Gastrocnemius medialis (tissue), 4 donors: ENCODE results near the gene IFT57. TPM values are rescaled to one million over a fixed set of nuclear protein-coding genes. Genes with fewer than 3 reads are reported as not detected.

Source experiments
- ATAC-seq, 2 donors: fragments of 150-250 bp; one replicate each; pipeline ENCODE4 v1.9.1; 2016
- DNase-seq, 2 donors: peaks; one replicate each; pipeline ENCODE4 v3.0.0-alpha.2; 2019
- H3K27ac ChIP-seq, 4 donors: fragments of 200-600 bp; sonication (generic); 1 replicate in 1 of 4; 2 replicates in 3 of 4; pipeline ENCODE4 v1.5.1; 2016 to 2018; ENCODE audit warnings: mild to moderate bottlenecking in 2 of 4, moderate library complexity in 1 of 4
- H3K27me3 ChIP-seq, 3 donors: fragments of 200-600 bp; sonication (generic) in 2 of 3; 1 replicate in 1 of 3; 2 replicates in 2 of 3; pipeline versions ENCODE4 v1.5.1 to v1.6.0; 2016 to 2019; ENCODE audit warnings: mild to moderate bottlenecking in 1 of 3, moderate library complexity in 1 of 3
- H3K36me3 ChIP-seq, 2 donors: fragments of 200-600 bp; sonication (generic) in 1 of 2; one replicate each; pipeline ENCODE4 v1.5.1; 2017 to 2018
- H3K4me1 ChIP-seq, 2 donors: fragments of 200-600 bp; sonication (generic) in 1 of 2; one replicate each; pipeline ENCODE4 v1.5.1; 2016 to 2017; ENCODE audit warnings: mild to moderate bottlenecking in 2 of 2
- H3K4me3 ChIP-seq, 4 donors: fragments of 200-600 bp; sonication (generic) in 3 of 4; 1 replicate in 1 of 4; 2 replicates in 3 of 4; pipeline ENCODE4 v1.5.1; 2016 to 2019; ENCODE audit warnings: mild to moderate bottlenecking in 2 of 4
- H3K9me3 ChIP-seq, 3 donors: fragments of 200-600 bp; sonication (generic) in 2 of 3; 1 replicate in 1 of 3; 2 replicates in 2 of 3; pipeline ENCODE4 v1.5.1; 2016 to 2019
- POLR2A ChIP-seq, 2 donors: fragments of 450-650 bp; IDR thresholded peaks; one replicate each; pipeline ENCODE4 v1.6.1; 2017; ENCODE audit warnings: antibody characterized with exemption in 2 of 2, mild to moderate bottlenecking in 2 of 2, moderate library complexity in 2 of 2
- in situ Hi-C, 4 donors: fragments of 200-750 bp; cut with MboI; loops; one replicate each; pipeline versions ENCODE4 v1.15.0 to v1.8.0; 2017; ENCODE audit warnings: low sequenced_read_pairs in 4 of 4
- intact Hi-C: fragments of 100-400 bp; cut with DNase I; formaldehyde crosslinking; loops from one replicate; pipeline ENCODE4 v1.15.1; 2023; ENCODE audit warnings: low total_unique reads
- total RNA-seq, 4 donors: library from RNA; depleted of rRNA; stranded (reverse); fragments of >200 nt; gene quantifications; one replicate each; pipeline versions ENCODE4 v1.1.0 to v1.2.3, GENCODE V29; 2016
- TF ChIP-seq, protein P1 (sequence below), 5 experiments: fragments of 450-650 bp in 3 of 5; fragments of 200-600 bp in 2 of 5; sonication (generic) in 2 of 5; IDR thresholded peaks in 4 of 5; conservative IDR thresholded peaks in 1 of 5; 1 replicate in 4 of 5; 2 replicates in 1 of 5; pipeline ENCODE4 v1.5.1; 2016 to 2019; ENCODE audit warnings: antibody characterized with exemption in 5 of 5, mild to moderate bottlenecking in 3 of 5, moderate library complexity in 3 of 5

The IFT57 gene
- total RNA-seq, 4 donors from 2014 or later: 7.2 to 18.5 (median 10.7) TPM

DNA sequence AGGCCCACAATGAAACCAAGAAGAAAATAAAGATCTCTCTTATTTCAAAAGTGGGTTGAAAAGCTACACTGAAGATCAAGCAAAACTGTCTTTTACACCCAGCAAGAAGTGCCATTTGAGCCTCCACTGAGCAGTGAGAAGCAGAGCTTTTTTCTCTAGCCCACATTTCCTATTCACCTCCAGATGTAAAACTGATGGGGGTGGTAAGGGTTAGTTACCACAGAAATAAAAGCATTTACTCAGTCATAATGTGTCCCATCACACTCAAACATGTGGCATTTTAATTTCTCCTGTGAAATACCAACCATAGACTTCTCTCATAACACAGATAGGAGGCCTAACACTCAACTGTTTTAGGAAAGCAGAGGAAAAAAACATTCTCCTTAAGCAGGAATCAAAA, 21.0 kb downstream of the IFT57 start:
- no peaks in the 10 kb centered on the region for H3K4me1 ChIP-seq
- intact Hi-C loops: no loop called here
- H3K4me3 ChIP-seq: no peak overlapping the region
- H3K9me3 ChIP-seq: no peaks in the 10 kb centered on the region
- ATAC-seq (no peak), DNase-seq (no peak)
- no peak for TF ChIP-seq POLR2A (IDR thresholded peaks at IDR 0.05)
- TF ChIP-seq, protein P1, sequence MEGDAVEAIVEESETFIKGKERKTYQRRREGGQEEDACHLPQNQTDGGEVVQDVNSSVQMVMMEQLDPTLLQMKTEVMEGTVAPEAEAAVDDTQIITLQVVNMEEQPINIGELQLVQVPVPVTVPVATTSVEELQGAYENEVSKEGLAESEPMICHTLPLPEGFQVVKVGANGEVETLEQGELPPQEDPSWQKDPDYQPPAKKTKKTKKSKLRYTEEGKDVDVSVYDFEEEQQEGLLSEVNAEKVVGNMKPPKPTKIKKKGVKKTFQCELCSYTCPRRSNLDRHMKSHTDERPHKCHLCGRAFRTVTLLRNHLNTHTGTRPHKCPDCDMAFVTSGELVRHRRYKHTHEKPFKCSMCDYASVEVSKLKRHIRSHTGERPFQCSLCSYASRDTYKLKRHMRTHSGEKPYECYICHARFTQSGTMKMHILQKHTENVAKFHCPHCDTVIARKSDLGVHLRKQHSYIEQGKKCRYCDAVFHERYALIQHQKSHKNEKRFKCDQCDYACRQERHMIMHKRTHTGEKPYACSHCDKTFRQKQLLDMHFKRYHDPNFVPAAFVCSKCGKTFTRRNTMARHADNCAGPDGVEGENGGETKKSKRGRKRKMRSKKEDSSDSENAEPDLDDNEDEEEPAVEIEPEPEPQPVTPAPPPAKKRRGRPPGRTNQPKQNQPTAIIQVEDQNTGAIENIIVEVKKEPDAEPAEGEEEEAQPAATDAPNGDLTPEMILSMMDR (IDR thresholded peaks at IDR 0.05 in 4 of 5, conservative IDR thresholded peaks at IDR 0.05 in 1 of 5): no peak
- in situ Hi-C loops: no loop called here
- H3K36me3 ChIP-seq: peaks cover 0 to 4% of the 10 kb centered on the region in 2 donors
- no peak overlapping the region for H3K27ac ChIP-seq
- H3K27me3 ChIP-seq: no peaks in the 10 kb centered on the region

DNA sequence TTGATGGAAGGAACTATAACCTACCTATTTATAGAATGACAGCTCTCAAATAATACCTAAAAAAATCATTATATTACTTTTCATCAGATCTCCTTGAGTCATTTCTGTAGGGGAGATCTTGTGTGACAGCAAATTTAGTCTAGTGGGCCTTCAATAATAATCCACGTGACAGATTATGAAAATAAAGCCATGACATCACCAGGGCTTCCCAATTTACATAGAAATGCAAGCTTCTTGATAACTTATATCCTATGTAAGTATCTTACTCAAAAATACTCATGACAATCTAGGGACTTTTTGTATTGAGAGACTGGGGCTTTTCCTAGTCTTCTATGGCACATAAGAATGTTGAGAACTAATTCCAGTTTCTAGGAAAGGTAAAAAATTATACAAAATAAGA, 21.6 kb downstream of the IFT57 start:
- TF ChIP-seq POLR2A (IDR thresholded peaks at IDR 0.05): no peak
- TF ChIP-seq, protein P1 (IDR thresholded peaks at IDR 0.05 in 4 of 5, conservative IDR thresholded peaks at IDR 0.05 in 1 of 5): no peak
- in situ Hi-C loops: no loop called here
- H3K36me3 ChIP-seq: peaks cover 0 to 4% of the 10 kb centered on the region in 2 donors
- no peak for ATAC-seq
- no peaks in the 10 kb centered on the region for H3K27me3 ChIP-seq
- no peak for DNase-seq
- no peak overlapping the region for H3K27ac ChIP-seq
- no peaks in the 10 kb centered on the region for H3K4me1 ChIP-seq
- no peaks in the 10 kb centered on the region for H3K9me3 ChIP-seq
- no peak overlapping the region for H3K4me3 ChIP-seq
- intact Hi-C loops: no loop called here

DNA sequence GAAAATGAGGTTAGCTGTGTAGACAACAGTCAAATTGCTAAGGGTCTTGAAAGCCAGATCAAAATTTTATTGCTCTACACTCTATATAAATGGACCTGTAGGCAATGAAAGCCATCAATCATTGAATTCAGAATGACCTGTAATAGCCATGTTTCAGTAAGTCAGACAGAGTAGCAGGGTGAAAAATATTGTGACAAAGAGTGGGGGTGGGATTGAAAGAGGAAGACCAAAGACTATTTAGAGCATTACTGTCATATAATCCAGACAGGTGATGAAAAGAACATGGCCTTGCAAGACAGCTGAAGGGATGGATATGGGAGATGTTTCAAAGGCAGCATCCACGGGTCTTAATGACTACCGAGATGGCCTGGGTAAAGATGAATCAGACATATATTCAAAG, 22.2 kb downstream of the IFT57 start:
- Histone ChIP-seq H3K36me3 (peaks cover 0 to under 1% of the 10 kb centered on the region in 2 donors), H3K4me1 (no peaks in the 10 kb centered on the region), H3K27me3 (no peaks in the 10 kb centered on the region), H3K4me3 (no peak overlapping the region), H3K27ac (no peak overlapping the region), H3K9me3 (peaks cover 0 to under 1% (median 0%) of the 10 kb centered on the region in 3 donors)
- intact Hi-C loops: no loop called here
- DNase-seq (no peak), ATAC-seq (no peak)
- in situ Hi-C loops: no loop called here
- TF ChIP-seq, protein P1 (IDR thresholded peaks at IDR 0.05 in 4 of 5, conservative IDR thresholded peaks at IDR 0.05 in 1 of 5): no peak
- no peak for TF ChIP-seq POLR2A (IDR thresholded peaks at IDR 0.05)

DNA sequence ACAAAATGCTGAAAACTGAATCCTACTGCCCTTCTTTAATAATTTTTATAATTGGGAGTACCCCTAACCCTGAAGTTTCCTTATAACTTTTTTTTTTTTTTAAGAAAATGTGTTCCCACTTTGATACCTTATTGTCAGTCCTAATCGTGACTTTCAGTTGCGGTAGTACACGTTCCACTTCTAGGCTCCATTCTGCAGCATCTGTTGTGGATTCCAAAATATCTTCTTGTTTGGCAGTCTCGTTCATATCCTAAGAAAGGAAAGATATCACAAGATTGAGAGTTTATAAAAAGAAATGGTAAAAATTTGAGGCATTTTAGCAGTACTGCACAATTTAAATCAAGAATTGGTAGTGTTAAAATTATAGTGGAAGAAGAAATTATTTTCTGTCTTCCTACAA, 30.8 kb downstream of the IFT57 start:
- Histone ChIP-seq H3K27ac (no peak overlapping the region), H3K27me3 (no peaks in the 10 kb centered on the region), H3K36me3 (peaks cover 0 to 19% of the 10 kb centered on the region in 2 donors), H3K9me3 (peaks cover 0 to 6% (median 0%) of the 10 kb centered on the region in 3 donors), H3K4me1 (no peaks in the 10 kb centered on the region), H3K4me3 (no peak overlapping the region)
- in situ Hi-C loops: no loop called here
- ATAC-seq (no peak), DNase-seq (no peak)
- intact Hi-C loops: no loop called here
- no peak for TF ChIP-seq POLR2A (IDR thresholded peaks at IDR 0.05)
- TF ChIP-seq, protein P1 (IDR thresholded peaks at IDR 0.05 in 4 of 5, conservative IDR thresholded peaks at IDR 0.05 in 1 of 5): no peak

DNA sequence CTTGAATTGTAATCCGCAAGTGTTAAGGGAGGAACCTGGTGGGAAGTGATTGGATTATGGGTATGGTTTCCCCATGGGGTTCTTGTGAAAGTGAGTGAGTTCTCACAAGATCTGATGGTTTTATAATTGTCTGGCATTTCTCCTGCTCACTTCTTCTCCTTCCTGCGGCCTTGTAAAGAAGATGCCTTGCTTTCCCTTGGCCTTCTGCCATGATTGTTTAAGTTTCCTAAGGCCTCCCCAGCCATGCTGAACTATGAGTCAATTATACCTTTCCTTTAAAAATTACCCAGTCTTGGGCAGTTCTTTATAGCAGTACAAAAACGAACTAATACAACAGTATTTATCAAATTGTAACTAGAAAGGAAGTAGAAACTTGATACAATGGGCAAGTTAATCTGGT, 31.9 kb downstream of the IFT57 start:
- Histone ChIP-seq H3K9me3 (peaks cover 0 to 6% (median 0%) of the 10 kb centered on the region in 3 donors), H3K27ac (no peak overlapping the region), H3K27me3 (no peaks in the 10 kb centered on the region), H3K4me3 (no peak overlapping the region), H3K4me1 (no peaks in the 10 kb centered on the region), H3K36me3 (peaks cover 0 to 19% of the 10 kb centered on the region in 2 donors)
- TF ChIP-seq, protein P1 (IDR thresholded peaks at IDR 0.05 in 4 of 5, conservative IDR thresholded peaks at IDR 0.05 in 1 of 5): no peak
- no peak for TF ChIP-seq POLR2A (IDR thresholded peaks at IDR 0.05)
- ATAC-seq (no peak), DNase-seq (no peak)
- in situ Hi-C loops (no loop called here), intact Hi-C loops (no loop called here)
